ENCODE results near the gene GYPC.
"Not testable (repeated sequence)": the region's sequence is repeated elsewhere in the genome, so short reads cannot be mapped to it uniquely, and the experiment has no call there.

GYPC gene

DNA sequence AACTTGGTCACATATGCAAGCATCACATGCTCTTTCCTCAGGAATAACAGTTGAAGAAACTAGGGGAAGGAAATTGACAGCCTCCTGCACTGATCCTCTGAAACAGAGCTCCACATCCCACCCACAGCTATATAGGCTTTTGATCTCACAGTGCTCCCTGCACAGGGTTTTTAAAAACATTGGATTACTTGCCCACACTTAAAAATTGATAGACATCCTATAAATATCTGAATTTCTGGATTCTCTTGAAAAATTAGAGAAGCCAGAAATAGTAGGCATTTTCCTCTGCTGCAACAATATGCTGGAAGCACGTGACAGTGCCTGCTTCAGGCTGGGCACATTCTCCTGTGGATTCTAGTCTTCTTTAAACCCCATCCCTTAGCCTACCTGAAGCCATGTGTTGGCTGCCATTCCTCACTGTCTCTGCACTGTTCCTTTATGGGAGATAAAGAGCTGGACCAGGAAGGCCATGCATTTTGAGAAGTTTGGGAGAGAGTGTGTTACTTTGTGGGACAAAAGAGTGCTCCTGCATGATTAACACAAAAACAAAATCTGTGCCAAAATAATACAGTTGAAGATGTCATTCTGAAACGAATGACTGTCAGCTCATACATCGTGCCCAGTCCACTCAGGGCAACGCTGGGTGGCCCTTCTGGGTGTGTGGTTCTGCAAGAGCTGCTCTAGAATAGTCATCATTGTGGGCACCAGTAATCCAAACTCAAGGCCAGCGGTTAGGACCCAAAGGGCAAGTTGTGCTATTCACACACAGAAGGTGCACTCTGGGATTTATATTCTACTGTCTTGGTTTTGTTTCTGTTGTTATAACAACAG lies 59.8 kb downstream of the GYPC start:
- Histone ChIP-seq H3K4me1 (ENCODE audit: control insufficient read depth, insufficient read depth, low read length) (no peaks in the 10 kb centered on the region), H3K27ac (ENCODE audit: low read length) (no peak overlapping the region), H3K36me3 (ENCODE audit: control insufficient read depth, insufficient read depth, low read length) (no peaks in the 10 kb centered on the region), H3K27me3 (ENCODE audit: control insufficient read depth, insufficient read depth, low read length) (no peaks in the 10 kb centered on the region), H3K9me3 (ENCODE audit: control insufficient read depth, insufficient read depth, low read length) (no peaks in the 10 kb centered on the region), H3K4me3 (ENCODE audit: low read length) (no peak overlapping the region)
- WGBS (ENCODE audit: insufficient coverage, insufficient read length): no CpG with 5 or more reads among the region's 5 CpGs
- no peak for DNase-seq (ENCODE audit: low read depth, low spot score)

- H3K4me3 ChIP-seq (ENCODE audit: low read length); H3K36me3 ChIP-seq (ENCODE audit: control insufficient read depth, insufficient read depth, low read length); H3K9me3 ChIP-seq (ENCODE audit: control insufficient read depth, insufficient read depth, low read length); DNase-seq (ENCODE audit: low read depth, low spot score); H3K27ac ChIP-seq (ENCODE audit: low read length); H3K4me1 ChIP-seq (ENCODE audit: control insufficient read depth, insufficient read depth, low read length); H3K27me3 ChIP-seq (ENCODE audit: control insufficient read depth, insufficient read depth, low read length): not testable (repeated sequence)
- no CpG with 5 or more reads among the region's 10 CpGs for WGBS (ENCODE audit: insufficient coverage, insufficient read length)
Observed at GRCh38 chr2:126717277-126717676, 61.3 kb downstream of the GYPC start.

GRCh38 chr2:126717928-126718327 lies 62.0 kb downstream of the GYPC start:
- Histone ChIP-seq H3K9me3 (ENCODE audit: control insufficient read depth, insufficient read depth, low read length) (no peaks in the 10 kb centered on the region), H3K36me3 (ENCODE audit: control insufficient read depth, insufficient read depth, low read length) (no peaks in the 10 kb centered on the region), H3K4me3 (ENCODE audit: low read length) (no peak overlapping the region), H3K4me1 (ENCODE audit: control insufficient read depth, insufficient read depth, low read length) (no peaks in the 10 kb centered on the region), H3K27me3 (ENCODE audit: control insufficient read depth, insufficient read depth, low read length) (no peaks in the 10 kb centered on the region), H3K27ac (ENCODE audit: low read length) (no peak overlapping the region)
- DNase-seq (ENCODE audit: low read depth, low spot score): no peak
- no CpG with 5 or more reads among the region's 5 CpGs for WGBS (ENCODE audit: insufficient coverage, insufficient read length)

- Histone ChIP-seq H3K9me3 (ENCODE audit: control insufficient read depth, insufficient read depth, low read length) (no peaks in the 10 kb centered on the region), H3K4me1 (ENCODE audit: control insufficient read depth, insufficient read depth, low read length) (no peaks in the 10 kb centered on the region), H3K27me3 (ENCODE audit: control insufficient read depth, insufficient read depth, low read length) (no peaks in the 10 kb centered on the region), H3K4me3 (ENCODE audit: low read length) (no peak overlapping the region), H3K27ac (ENCODE audit: low read length) (no peak overlapping the region), H3K36me3 (ENCODE audit: control insufficient read depth, insufficient read depth, low read length) (no peaks in the 10 kb centered on the region)
- WGBS (ENCODE audit: insufficient coverage, insufficient read length): no CpG with 5 or more reads among the region's 3 CpGs
- no peak for DNase-seq (ENCODE audit: low read depth, low spot score)
Observed at GRCh38 chr2:126719191-126719832, 63.4 kb downstream of the GYPC start.

DNA sequence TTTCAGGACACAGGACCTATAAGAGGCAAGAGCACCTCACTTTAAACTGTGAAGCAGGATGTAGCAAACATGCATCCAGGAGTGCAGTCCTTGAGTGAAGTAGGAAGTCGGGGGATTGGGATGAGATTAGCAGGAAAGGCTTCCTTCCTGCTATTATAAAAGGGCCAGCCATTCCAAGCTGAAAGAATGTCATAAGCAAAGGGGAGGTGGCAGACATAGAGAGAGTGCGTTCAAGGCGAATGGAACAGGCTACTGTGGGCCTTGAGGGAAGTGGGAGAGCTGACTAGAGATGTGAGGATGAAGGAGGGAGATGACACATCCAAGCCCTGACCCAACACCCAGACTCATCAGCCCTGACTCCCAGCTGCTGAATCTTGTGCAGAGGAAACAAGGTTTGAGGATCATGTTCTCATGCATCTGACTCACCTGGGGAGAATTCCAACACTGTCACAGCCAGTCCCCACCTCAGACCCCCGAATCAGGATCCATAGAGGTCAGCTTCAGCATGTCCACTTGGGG lies 63.9 kb downstream of the GYPC start:
- DNase-seq (ENCODE audit: low read depth, low spot score): no peak
- Histone ChIP-seq H3K4me1 (ENCODE audit: control insufficient read depth, insufficient read depth, low read length) (no peaks in the 10 kb centered on the region), H3K36me3 (ENCODE audit: control insufficient read depth, insufficient read depth, low read length) (no peaks in the 10 kb centered on the region), H3K27ac (ENCODE audit: low read length) (no peak overlapping the region), H3K27me3 (ENCODE audit: control insufficient read depth, insufficient read depth, low read length) (no peaks in the 10 kb centered on the region), H3K9me3 (ENCODE audit: control insufficient read depth, insufficient read depth, low read length) (no peaks in the 10 kb centered on the region), H3K4me3 (ENCODE audit: low read length) (no peak overlapping the region)
- no CpG with 5 or more reads among the region's 4 CpGs for WGBS (ENCODE audit: insufficient coverage, insufficient read length)

DNA sequence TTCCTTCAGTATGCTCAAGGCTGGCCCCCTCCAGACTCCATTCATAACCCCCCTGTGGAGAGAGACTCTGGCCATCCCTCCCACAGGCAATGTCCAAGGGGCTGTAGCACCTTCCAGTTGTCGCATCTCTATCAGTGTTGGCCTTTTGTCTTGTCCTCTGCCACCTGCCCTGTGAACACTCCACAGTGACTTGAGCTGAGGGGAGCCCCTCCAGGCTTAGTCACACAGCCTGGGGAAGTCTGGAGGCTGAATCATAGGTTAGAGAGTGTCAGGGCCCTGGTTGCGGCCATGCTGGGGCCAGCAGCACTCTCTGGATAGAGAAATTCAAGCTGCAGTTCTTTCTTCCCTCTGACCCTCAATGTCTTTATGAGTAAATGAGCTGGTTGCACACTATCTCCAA lies 64.7 kb downstream of the GYPC start:
- H3K27me3 ChIP-seq (ENCODE audit: control insufficient read depth, insufficient read depth, low read length): no peaks in the 10 kb centered on the region
- no peaks in the 10 kb centered on the region for H3K4me1 ChIP-seq (ENCODE audit: control insufficient read depth, insufficient read depth, low read length)
- no peaks in the 10 kb centered on the region for H3K36me3 ChIP-seq (ENCODE audit: control insufficient read depth, insufficient read depth, low read length)
- H3K9me3 ChIP-seq (ENCODE audit: control insufficient read depth, insufficient read depth, low read length): no peaks in the 10 kb centered on the region
- DNase-seq (ENCODE audit: low read depth, low spot score): no peak
- no peak overlapping the region for H3K27ac ChIP-seq (ENCODE audit: low read length)
- no CpG with 5 or more reads among the region's 2 CpGs for WGBS (ENCODE audit: insufficient coverage, insufficient read length)
- H3K4me3 ChIP-seq (ENCODE audit: low read length): no peak overlapping the region

GRCh38 chr2:126722081-126722480 lies 66.1 kb downstream of the GYPC start:
- no peaks in the 10 kb centered on the region for H3K9me3 ChIP-seq (ENCODE audit: control insufficient read depth, insufficient read depth, low read length)
- no peak overlapping the region for H3K27ac ChIP-seq (ENCODE audit: low read length)
- no peak overlapping the region for H3K4me3 ChIP-seq (ENCODE audit: low read length)
- no peak for DNase-seq (ENCODE audit: low read depth, low spot score)
- no peaks in the 10 kb centered on the region for H3K4me1 ChIP-seq (ENCODE audit: control insufficient read depth, insufficient read depth, low read length)
- WGBS (ENCODE audit: insufficient coverage, insufficient read length): no CpG with 5 or more reads among the region's 2 CpGs
- no peaks in the 10 kb centered on the region for H3K36me3 ChIP-seq (ENCODE audit: control insufficient read depth, insufficient read depth, low read length)
- H3K27me3 ChIP-seq (ENCODE audit: control insufficient read depth, insufficient read depth, low read length): no peaks in the 10 kb centered on the region

GRCh38 chr2:126722546-126722945 lies 66.6 kb downstream of the GYPC start:
- Histone ChIP-seq H3K36me3 (ENCODE audit: control insufficient read depth, insufficient read depth, low read length) (no peaks in the 10 kb centered on the region), H3K4me1 (ENCODE audit: control insufficient read depth, insufficient read depth, low read length) (no peaks in the 10 kb centered on the region), H3K27me3 (ENCODE audit: control insufficient read depth, insufficient read depth, low read length) (no peaks in the 10 kb centered on the region), H3K27ac (ENCODE audit: low read length) (no peak overlapping the region), H3K4me3 (ENCODE audit: low read length) (no peak overlapping the region), H3K9me3 (ENCODE audit: control insufficient read depth, insufficient read depth, low read length) (no peaks in the 10 kb centered on the region)
- no peak for DNase-seq (ENCODE audit: low read depth, low spot score)
- WGBS (ENCODE audit: insufficient coverage, insufficient read length): no CpG with 5 or more reads among the region's 4 CpGs

GRCh38 chr2:126723281-126723815 lies 67.4 kb downstream of the GYPC start:
- no peak overlapping the region for H3K4me3 ChIP-seq (ENCODE audit: low read length)
- no peaks in the 10 kb centered on the region for H3K9me3 ChIP-seq (ENCODE audit: control insufficient read depth, insufficient read depth, low read length)
- H3K4me1 ChIP-seq (ENCODE audit: control insufficient read depth, insufficient read depth, low read length): no peaks in the 10 kb centered on the region
- no peak for DNase-seq (ENCODE audit: low read depth, low spot score)
- no peak overlapping the region for H3K27ac ChIP-seq (ENCODE audit: low read length)
- no CpG with 5 or more reads among the region's 2 CpGs for WGBS (ENCODE audit: insufficient coverage, insufficient read length)
- H3K27me3 ChIP-seq (ENCODE audit: control insufficient read depth, insufficient read depth, low read length): no peaks in the 10 kb centered on the region
- no peaks in the 10 kb centered on the region for H3K36me3 ChIP-seq (ENCODE audit: control insufficient read depth, insufficient read depth, low read length)

- Histone ChIP-seq H3K36me3 (ENCODE audit: control insufficient read depth, insufficient read depth, low read length) (no peaks in the 10 kb centered on the region), H3K27ac (ENCODE audit: low read length) (no peak overlapping the region), H3K9me3 (ENCODE audit: control insufficient read depth, insufficient read depth, low read length) (no peaks in the 10 kb centered on the region), H3K4me1 (ENCODE audit: control insufficient read depth, insufficient read depth, low read length) (no peaks in the 10 kb centered on the region), H3K4me3 (ENCODE audit: low read length) (no peak overlapping the region), H3K27me3 (ENCODE audit: control insufficient read depth, insufficient read depth, low read length) (no peaks in the 10 kb centered on the region)
- no peak for DNase-seq (ENCODE audit: low read depth, low spot score)
Observed at GRCh38 chr2:126725580-126725979, 69.6 kb downstream of the GYPC start.

Measured in iPS DF 6.9 (cell line).